IPS-18a (cell line): ENCODE measurements around the gene ABCB9.

Source experiments
- H3K27ac ChIP-seq: one replicate; pipeline ENCODE4 v1.5.1; 2013; ENCODE audit warnings: low read length
- H3K27me3 ChIP-seq: one replicate; pipeline ENCODE4 v1.6.1; 2013; ENCODE audit warnings: mild to moderate bottlenecking, low read length; ENCODE audit not compliant: control insufficient read depth, insufficient read depth
- H3K36me3 ChIP-seq: one replicate; pipeline ENCODE4 v1.6.1; 2013; ENCODE audit warnings: low read depth, low read length; ENCODE audit not compliant: control insufficient read depth
- H3K4me1 ChIP-seq: one replicate; pipeline ENCODE4 v1.6.1; 2013; ENCODE audit warnings: low read depth, low read length; ENCODE audit not compliant: control insufficient read depth
- H3K4me3 ChIP-seq: one replicate; pipeline ENCODE4 v1.5.1; 2013; ENCODE audit warnings: low read length
- H3K9ac ChIP-seq: one replicate; pipeline ENCODE4 v1.6.1; 2013; ENCODE audit warnings: mild to moderate bottlenecking, low read length, moderate library complexity
- H3K9me3 ChIP-seq: one replicate; pipeline ENCODE4 v1.6.1; 2013; ENCODE audit warnings: low read depth, low read length; ENCODE audit not compliant: control insufficient read depth

Gene ABCB9

GRCh38 chr12:122966743-122967550 is 684 bp upstream of the ABCB9 start:
- Histone ChIP-seq H3K9me3 (no peaks in the 10 kb centered on the region), H3K4me1 (no peaks in the 10 kb centered on the region), H3K27ac (no peak overlapping the region), H3K36me3 (no peaks in the 10 kb centered on the region), H3K27me3 (peaks cover 7% of the 10 kb centered on the region), H3K4me3 (no peak overlapping the region), H3K9ac (no peak overlapping the region)

GRCh38 chr12:122965321-122965751 is 927 bp downstream of the ABCB9 start:
- Histone ChIP-seq H3K36me3 (no peaks in the 10 kb centered on the region), H3K9ac (no peak overlapping the region), H3K27me3 (peaks cover 7% of the 10 kb centered on the region), H3K4me1 (no peaks in the 10 kb centered on the region), H3K27ac (no peak overlapping the region), H3K9me3 (no peaks in the 10 kb centered on the region), H3K4me3 (peak overlapping the region; percentile 81)

- H3K27me3 ChIP-seq: peaks cover 7% of the 10 kb centered on the region
- no peaks in the 10 kb centered on the region for H3K9me3 ChIP-seq
- no peak overlapping the region for H3K9ac ChIP-seq
- H3K27ac ChIP-seq: no peak overlapping the region
- no peaks in the 10 kb centered on the region for H3K36me3 ChIP-seq
- no peaks in the 10 kb centered on the region for H3K4me1 ChIP-seq
- H3K4me3 ChIP-seq: no peak overlapping the region
Measured at GRCh38 chr12:122964439-122965257, 1.6 kb downstream of the ABCB9 start.

- no peak overlapping the region for H3K4me3 ChIP-seq
- no peaks in the 10 kb centered on the region for H3K4me1 ChIP-seq
- no peak overlapping the region for H3K27ac ChIP-seq
- no peak overlapping the region for H3K9ac ChIP-seq
- no peaks in the 10 kb centered on the region for H3K9me3 ChIP-seq
- H3K36me3 ChIP-seq: no peaks in the 10 kb centered on the region
- H3K27me3 ChIP-seq: peaks cover 7% of the 10 kb centered on the region
Measured at GRCh38 chr12:122963941-122964265, 2.4 kb downstream of the ABCB9 start.

GRCh38 chr12:122961531-122962329 is 4.5 kb downstream of the ABCB9 start:
- Histone ChIP-seq H3K9me3 (no peaks in the 10 kb centered on the region), H3K27me3 (peaks cover 7% of the 10 kb centered on the region), H3K4me3 (no peak overlapping the region), H3K27ac (no peak overlapping the region), H3K4me1 (no peaks in the 10 kb centered on the region), H3K36me3 (no peaks in the 10 kb centered on the region), H3K9ac (no peak overlapping the region)

- Histone ChIP-seq H3K27ac (no peak overlapping the region), H3K27me3 (peaks cover under 1% of the 10 kb centered on the region), H3K9me3 (no peaks in the 10 kb centered on the region), H3K4me3 (no peak overlapping the region), H3K36me3 (no peaks in the 10 kb centered on the region), H3K9ac (no peak overlapping the region), H3K4me1 (no peaks in the 10 kb centered on the region)
Measured at GRCh38 chr12:122960193-122960569, 6.1 kb downstream of the ABCB9 start.

- H3K9me3 ChIP-seq: no peaks in the 10 kb centered on the region
- H3K27me3 ChIP-seq: no peaks in the 10 kb centered on the region
- H3K9ac ChIP-seq: no peak overlapping the region
- no peaks in the 10 kb centered on the region for H3K36me3 ChIP-seq
- no peaks in the 10 kb centered on the region for H3K4me1 ChIP-seq
- no peak overlapping the region for H3K4me3 ChIP-seq
- H3K27ac ChIP-seq: no peak overlapping the region
Measured at GRCh38 chr12:122959566-122960192, 6.6 kb downstream of the ABCB9 start.

GRCh38 chr12:122958198-122958888 is 7.9 kb downstream of the ABCB9 start:
- H3K9me3 ChIP-seq: no peaks in the 10 kb centered on the region

GRCh38 chr12:122956035-122956434 is 10.2 kb downstream of the ABCB9 start:
- Histone ChIP-seq H3K9me3 (no peaks in the 10 kb centered on the region), H3K27me3 (no peaks in the 10 kb centered on the region), H3K36me3 (no peaks in the 10 kb centered on the region), H3K4me1 (no peaks in the 10 kb centered on the region), H3K9ac (no peak overlapping the region), H3K27ac (no peak overlapping the region), H3K4me3 (no peak overlapping the region)

More at GRCh38 chr12:122958198-122958888, 7.9 kb downstream of the ABCB9 start:
- H3K36me3 ChIP-seq: no peaks in the 10 kb centered on the region
- H3K4me3 ChIP-seq: no peak overlapping the region
- no peak overlapping the region for H3K27ac ChIP-seq
- no peaks in the 10 kb centered on the region for H3K4me1 ChIP-seq
- no peaks in the 10 kb centered on the region for H3K27me3 ChIP-seq
- H3K9ac ChIP-seq: no peak overlapping the region

GRCh38 chr12:122955156-122955555 is 11.1 kb downstream of the ABCB9 start:
- Histone ChIP-seq H3K36me3 (no peaks in the 10 kb centered on the region), H3K4me1 (no peaks in the 10 kb centered on the region), H3K9ac (no peak overlapping the region), H3K27ac (no peak overlapping the region), H3K9me3 (no peaks in the 10 kb centered on the region), H3K27me3 (no peaks in the 10 kb centered on the region), H3K4me3 (no peak overlapping the region)
